ENCODE results near the gene BABAM2.
"Not testable (repeated sequence)": the region's sequence is repeated elsewhere in the genome, so short reads cannot be mapped to it uniquely, and the experiment has no call there.

The BABAM2 gene

GRCh38 chr2:27881815-27882583 is 8.5 kb upstream of the BABAM2 start:
- not testable (repeated sequence) for DNase-seq

GRCh38 chr2:27882584-27882922 is 8.0 kb upstream of the BABAM2 start:
- DNase-seq, result not testable (repeated sequence)

DNA sequence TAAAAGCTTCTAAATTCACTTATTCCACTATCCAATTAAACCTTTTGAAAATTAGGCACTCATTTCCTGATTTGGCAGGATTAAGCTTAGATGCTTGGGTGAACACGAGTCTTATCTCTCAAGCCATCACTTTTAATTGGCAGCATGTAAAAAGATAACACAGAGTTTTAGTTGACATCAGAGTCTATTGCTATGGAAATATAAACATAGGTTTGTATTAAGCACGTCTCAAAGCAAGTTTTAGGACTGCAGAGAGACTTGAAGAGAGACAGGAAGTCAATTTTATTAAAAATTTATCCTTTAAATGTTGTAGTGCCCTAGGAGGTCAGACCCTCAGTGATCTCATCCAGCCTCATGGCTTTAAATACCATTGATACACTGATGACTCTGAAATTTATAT is 5.9 kb upstream of the BABAM2 start:
- DNase-seq, result no peak

DNA sequence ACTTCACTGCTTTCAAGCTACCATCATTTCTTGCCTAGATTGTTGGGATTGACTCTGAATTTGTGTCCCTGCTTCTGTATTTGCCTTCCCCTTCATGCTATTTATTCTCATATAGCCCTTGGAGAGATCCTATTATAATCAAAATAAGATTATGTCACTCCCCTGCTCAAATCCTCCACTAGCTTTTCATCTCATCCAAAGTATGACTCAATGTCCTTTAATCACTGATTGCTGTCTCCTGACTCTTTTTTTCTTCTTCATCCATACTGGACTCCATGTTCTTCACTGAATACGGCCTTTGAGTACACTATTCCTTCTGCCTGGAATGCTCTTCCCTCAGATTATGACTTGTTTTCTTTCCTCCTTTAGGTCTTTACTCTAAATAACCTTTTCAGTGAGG is 5.3 kb upstream of the BABAM2 start:
- no peak for DNase-seq

DNA sequence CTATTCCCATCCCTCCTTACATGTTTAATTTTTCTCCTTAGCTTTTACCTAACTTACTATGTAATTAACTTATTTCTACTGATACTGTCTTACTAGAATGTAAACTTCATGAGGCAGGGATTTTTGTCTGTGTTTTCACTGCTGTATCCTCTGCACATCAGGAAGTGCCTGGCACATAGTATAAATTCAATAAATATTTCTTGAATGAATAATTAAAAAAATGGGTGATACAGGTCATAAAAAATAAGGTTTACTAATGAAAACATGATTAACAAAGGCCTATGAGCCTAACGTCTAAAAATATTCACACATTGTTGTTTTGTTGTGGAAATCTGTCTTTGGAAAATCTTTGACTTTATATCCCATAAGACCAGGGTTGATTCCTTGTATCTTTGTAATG is 4.9 kb upstream of the BABAM2 start:
- no peak for DNase-seq

DNA sequence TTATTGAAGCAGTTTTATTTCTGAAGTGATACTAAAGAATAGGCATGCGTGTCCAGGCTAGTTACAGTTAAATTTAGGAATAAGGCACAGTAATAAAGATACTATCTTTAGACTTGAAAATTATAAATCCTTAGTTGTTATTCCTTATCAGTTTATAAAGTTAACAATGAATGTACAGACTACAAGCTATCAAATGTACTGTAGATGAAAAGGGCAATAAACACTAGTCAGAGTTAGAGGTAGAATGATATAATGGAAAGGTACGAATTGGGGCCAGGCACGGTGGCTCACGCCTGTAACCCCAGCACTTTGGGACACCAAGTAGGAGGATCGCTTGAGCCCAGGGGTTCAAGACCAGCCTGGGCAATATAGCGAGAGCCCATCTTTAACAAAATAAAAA is 4.2 kb upstream of the BABAM2 start:
- DNase-seq, result no peak

GRCh38 chr2:27887111-27887510 is 3.4 kb upstream of the BABAM2 start:
- no peak for DNase-seq

- no peak for DNase-seq
Observed at GRCh38 chr2:27887830-27888229, 2.7 kb upstream of the BABAM2 start.

- no peak for DNase-seq
Observed at GRCh38 chr2:27888790-27889189, 1.7 kb upstream of the BABAM2 start.

- DNase-seq, result peak; percentile 6
Observed at GRCh38 chr2:27889774-27890145, 769 bp upstream of the BABAM2 start.

GRCh38 chr2:27890924-27891672 is 569 bp downstream of the BABAM2 start:
- peak; percentile 86 for DNase-seq

DNA sequence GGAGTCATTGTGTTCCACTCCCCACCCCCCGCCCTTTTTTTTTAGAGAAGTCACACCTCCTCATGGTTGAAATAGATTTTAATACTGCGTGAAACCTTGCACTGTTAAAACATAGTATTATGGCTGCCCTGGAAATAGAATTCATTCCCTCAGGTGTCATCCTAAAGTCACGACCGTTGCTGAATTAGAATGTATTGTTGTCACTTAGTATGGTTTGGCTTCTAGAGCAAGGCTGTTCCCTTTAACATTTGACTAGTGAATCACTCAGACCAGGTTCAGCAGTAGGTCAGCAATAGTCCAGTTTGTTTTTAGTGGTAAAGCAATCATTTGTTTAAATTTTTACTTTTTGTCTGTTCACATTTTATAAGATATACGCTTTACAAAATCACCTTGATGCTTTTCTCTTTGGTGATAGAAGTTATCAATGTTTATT is 1.2 kb downstream of the BABAM2 start:
- no peak for DNase-seq

DNA sequence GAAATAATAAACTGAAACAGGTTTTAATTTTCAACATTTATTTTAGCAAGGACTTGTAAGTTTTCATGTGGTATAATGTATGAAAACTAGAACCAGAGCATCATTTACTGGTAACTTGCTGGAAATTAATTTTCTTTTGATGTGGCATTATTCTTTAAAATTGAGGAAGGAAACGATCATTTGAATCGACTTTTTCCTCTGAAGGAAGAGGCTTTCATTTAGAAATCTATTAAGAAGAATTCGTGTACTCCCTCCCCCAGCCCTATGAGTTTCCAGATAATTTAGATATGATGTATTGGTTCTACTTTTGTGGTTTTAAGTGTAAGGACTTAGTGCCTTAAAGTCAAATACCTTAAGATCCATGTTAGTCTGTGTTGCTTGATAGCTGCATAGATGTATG is 2.5 kb downstream of the BABAM2 start:
- peak; percentile 8 for DNase-seq

DNA sequence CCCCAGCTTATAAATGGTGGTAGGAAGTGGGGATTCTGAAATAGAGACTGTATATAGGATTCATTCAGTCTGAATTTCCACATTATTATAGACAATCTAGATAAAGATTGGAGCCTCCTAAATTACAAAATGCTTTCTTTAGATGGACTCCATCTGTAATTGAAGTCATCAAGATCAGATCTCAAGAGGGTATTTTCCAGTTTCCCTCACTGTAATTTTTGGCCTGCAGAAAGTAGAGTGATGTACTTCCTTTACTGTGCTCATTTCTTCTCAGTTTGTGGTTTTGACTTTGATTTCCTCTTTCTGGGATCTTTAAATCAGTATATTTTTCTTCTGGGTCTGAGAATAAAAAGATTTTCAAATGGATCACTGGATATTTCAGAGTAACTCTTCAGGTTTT is 7.2 kb downstream of the BABAM2 start:
- DNase-seq, result no peak

GRCh38 chr2:27901234-27901633 is 10.7 kb downstream of the BABAM2 start:
- DNase-seq, result peak; percentile 47

DNA sequence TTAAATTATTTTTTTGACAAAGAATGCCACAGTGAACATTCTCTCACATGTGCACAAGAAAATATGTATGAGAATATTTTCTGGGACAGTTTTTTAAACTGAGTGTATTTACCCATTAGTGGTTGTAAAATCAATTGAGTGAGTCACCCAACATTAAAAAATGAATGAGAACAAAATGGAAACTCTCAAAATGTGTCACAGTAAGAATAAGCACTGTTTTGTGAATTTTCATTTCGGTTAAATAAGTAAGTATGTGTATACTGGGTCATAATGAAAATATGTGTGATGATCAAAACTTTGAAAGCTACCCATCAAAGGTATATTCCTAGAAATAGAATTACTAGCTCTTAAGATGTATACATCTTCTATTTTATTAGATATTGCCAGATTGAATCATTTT is 11.6 kb downstream of the BABAM2 start:
- no peak for DNase-seq

- DNase-seq, result no peak
Observed at GRCh38 chr2:27903018-27903417, 12.5 kb downstream of the BABAM2 start.

- DNase-seq, result no peak
Observed at GRCh38 chr2:27903649-27904404, 13.3 kb downstream of the BABAM2 start.

- no peak for DNase-seq
Observed at GRCh38 chr2:27904405-27904665, 13.8 kb downstream of the BABAM2 start.

- no peak for DNase-seq
Observed at GRCh38 chr2:27906074-27906473, 15.5 kb downstream of the BABAM2 start.

- no peak for DNase-seq
Observed at GRCh38 chr2:27907547-27907946, 17.0 kb downstream of the BABAM2 start.

DNA sequence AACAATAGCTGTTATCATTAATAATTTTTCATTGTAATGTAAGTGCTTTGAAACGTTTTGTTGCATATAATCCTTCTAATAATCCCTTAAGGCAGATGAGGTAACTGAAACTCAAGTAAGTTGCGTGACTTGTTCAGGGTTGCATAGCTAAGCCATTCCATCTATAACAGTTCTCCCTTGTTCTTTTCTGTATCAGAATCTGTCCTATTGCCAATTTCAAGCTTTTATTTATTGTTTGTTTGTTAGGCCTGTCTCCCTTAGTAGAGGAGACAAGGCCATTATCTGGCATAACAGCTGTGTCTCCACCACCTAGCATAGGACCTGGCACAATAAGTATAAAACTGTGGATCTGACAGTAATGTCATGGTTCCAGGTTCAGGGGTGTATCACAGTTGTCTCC is 19.4 kb downstream of the BABAM2 start:
- no peak for DNase-seq

DNA sequence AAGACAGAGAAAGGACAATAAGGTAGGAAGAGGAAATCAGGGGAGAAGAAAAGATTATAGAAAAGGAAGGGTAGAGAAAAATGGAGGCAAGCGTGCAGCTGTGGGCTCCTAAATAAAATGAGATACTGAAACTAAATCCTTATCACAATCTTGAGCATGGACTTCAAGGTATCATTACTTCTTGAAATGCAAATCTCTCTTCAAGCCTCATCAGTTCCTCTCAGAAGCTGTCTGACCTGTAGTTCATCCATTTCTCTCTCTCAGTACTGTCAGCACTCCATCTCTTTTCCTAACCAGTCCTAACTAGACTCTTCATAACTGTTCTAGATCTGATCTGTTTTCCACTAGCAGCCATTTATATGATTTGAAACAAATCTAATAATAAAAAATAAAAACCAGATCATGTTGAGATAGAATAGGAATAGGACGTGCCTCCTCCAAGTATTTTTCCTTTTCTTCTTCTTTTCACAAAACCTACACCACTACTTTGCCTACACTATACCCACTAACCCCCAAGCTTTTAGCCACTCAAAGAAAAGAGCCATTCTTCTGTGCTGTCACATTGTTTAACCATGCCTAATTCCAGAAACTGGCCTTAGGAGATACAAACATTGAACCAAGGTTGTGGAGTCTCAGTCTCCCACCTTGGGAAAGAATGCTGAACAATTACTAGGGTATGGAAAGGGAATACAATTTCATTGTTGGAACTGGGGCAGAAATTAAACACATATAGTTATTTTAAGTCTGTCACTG is 21.1 kb downstream of the BABAM2 start:
- DNase-seq, result no peak
